Right forelimb (tissue), 1 donor: Measurements from ENCODE around the gene COX8A.
"Not testable (repeated sequence)": the region's sequence is repeated elsewhere in the genome, so short reads cannot be mapped to it uniquely, and the experiment has no call there.

Experiments used
- DNase-seq: peaks from one replicate; pipeline ENCODE4 v3.0.0-alpha.2; 2018

The COX8A gene

GRCh38 chr11:63970902-63971301 is 3.5 kb upstream of the COX8A start:
- no peak for DNase-seq

- not testable (repeated sequence) for DNase-seq
Observed at GRCh38 chr11:63973912-63974258, 535 bp upstream of the COX8A start.

- DNase-seq = no peak
Observed at GRCh38 chr11:63978551-63979239, 4.3 kb downstream of the COX8A start.

GRCh38 chr11:63979426-63979825 is 5.0 kb downstream of the COX8A start:
- no peak for DNase-seq

GRCh38 chr11:63985812-63986155 is 11.4 kb downstream of the COX8A start:
- DNase-seq = no peak

- peak; percentile 93 for DNase-seq
Observed at GRCh38 chr11:63986156-63986931, 11.9 kb downstream of the COX8A start, which contains the start of gene OTUB1. TSS of gene OTUB1 (plus strand) at chr11:63986438. CDS start at chr11:63986457, 19 bp downstream.

- no peak for DNase-seq
Observed at GRCh38 chr11:63986932-63987513, 12.6 kb downstream of the COX8A start.

- DNase-seq = no peak
Observed at GRCh38 chr11:63991558-63991957, 17.1 kb downstream of the COX8A start.

- no peak for DNase-seq
Observed at GRCh38 chr11:63993100-63993499, 18.7 kb downstream of the COX8A start.

- DNase-seq = no peak
Observed at GRCh38 chr11:63993993-63994392, 19.6 kb downstream of the COX8A start.

- no peak for DNase-seq
Observed at GRCh38 chr11:63996512-63996911, 22.1 kb downstream of the COX8A start.

- DNase-seq = no peak
Observed at GRCh38 chr11:63997104-63997700, 22.8 kb downstream of the COX8A start.

GRCh38 chr11:63997801-63998337 is 23.4 kb downstream of the COX8A start:
- no peak for DNase-seq

- no peak for DNase-seq
Observed at GRCh38 chr11:63998558-63999348, 24.3 kb downstream of the COX8A start.

- DNase-seq = peak; percentile 81
Observed at GRCh38 chr11:63999349-64000025, 25.1 kb downstream of the COX8A start.

- peak; percentile 89 for DNase-seq
Observed at GRCh38 chr11:64000026-64000739, 25.8 kb downstream of the COX8A start.

- DNase-seq = no peak
Observed at GRCh38 chr11:64000740-64001483, 26.5 kb downstream of the COX8A start.

- peak; percentile 79 for DNase-seq
Observed at GRCh38 chr11:64001484-64002420, 27.3 kb downstream of the COX8A start.
